ENCODE results near the gene UGT1A9.
"Not testable (repeated sequence)": the region's sequence is repeated elsewhere in the genome, so short reads cannot be mapped to it uniquely, and the experiment has no call there.

Gene UGT1A9

GRCh38 chr2:233699424-233700027, 27.8 kb downstream of the UGT1A9 start:
- peaks cover 0 to 17% (median 7%) of the 10 kb centered on the region in 4 experiments for H3K4me1 ChIP-seq (ENCODE audit: control extremely low read depth in 1 of 4, control insufficient read depth in 4 of 4, insufficient read depth in 4 of 4, low read length in 3 of 4)
- H3K27me3 ChIP-seq (replicated peaks in 2 of 5; ENCODE audit: control insufficient read depth in 4 of 5, insufficient read depth in 5 of 5, low read length in 4 of 5), result no peaks in the 10 kb centered on the region
- ChIA-PET CTCF (interaction anchor here (2.0 kb wide), 1 partner anchor 9 kb away, joined by 6 read pairs; no protein-coding TSS in a partner anchor), POLR2A (no interaction called here)
- no peaks in the 10 kb centered on the region for H3K9me3 ChIP-seq (ENCODE audit: control extremely low read depth in 1 of 5, control insufficient read depth in 4 of 5, insufficient read depth in 2 of 5, low read depth in 1 of 5, low read length in 4 of 5)
- DNase-seq, result no peak
- no peak overlapping the region for H3K4me3 ChIP-seq (ENCODE audit: control insufficient read depth in 1 of 7, extremely low read depth in 1 of 7, insufficient read depth in 4 of 7, low read depth in 2 of 7, low read length in 6 of 7)
- 100% methylated on average over 3 of the region's 8 CpGs for WGBS (ENCODE audit: insufficient coverage)
- H3K36me3 ChIP-seq (ENCODE audit: control insufficient read depth in 4 of 4, insufficient read depth in 4 of 4, low read length in 3 of 4), result no peaks in the 10 kb centered on the region
- peak overlapping the region in 1 of 2 experiments; percentile 6 for H3K27ac ChIP-seq (ENCODE audit: insufficient read depth in 1 of 2, low read depth in 1 of 2, low read length in 2 of 2, poor library complexity in 1 of 2, severe bottlenecking in 2 of 2)

- H3K27ac ChIP-seq (ENCODE audit: insufficient read depth in 1 of 2, low read depth in 1 of 2, low read length in 2 of 2, poor library complexity in 1 of 2, severe bottlenecking in 2 of 2), result peak overlapping the region in 1 of 2 experiments; percentile 6
- peak; percentile 75 to 91 (median 85) for DNase-seq
- CTCF ChIA-PET, result interaction anchor here (2.0 kb wide), 1 partner anchor 9 kb away, joined by 6 read pairs; no protein-coding TSS in a partner anchor
These were observed 28.4 kb downstream of the UGT1A9 start for GRCh38 chr2:233700028-233700635.

GRCh38 chr2:233700842-233701241, 29.1 kb downstream of the UGT1A9 start:
- H3K36me3 ChIP-seq (ENCODE audit: control insufficient read depth in 4 of 4, insufficient read depth in 4 of 4, low read length in 3 of 4); POLR2A ChIA-PET; H3K27ac ChIP-seq (ENCODE audit: insufficient read depth in 1 of 2, low read depth in 1 of 2, low read length in 2 of 2, poor library complexity in 1 of 2, severe bottlenecking in 2 of 2); H3K4me3 ChIP-seq (ENCODE audit: control insufficient read depth in 1 of 7, extremely low read depth in 1 of 7, insufficient read depth in 4 of 7, low read depth in 2 of 7, low read length in 6 of 7); DNase-seq; H3K27me3 ChIP-seq (replicated peaks in 2 of 5; ENCODE audit: control insufficient read depth in 4 of 5, insufficient read depth in 5 of 5, low read length in 4 of 5); H3K9me3 ChIP-seq (ENCODE audit: control extremely low read depth in 1 of 5, control insufficient read depth in 4 of 5, insufficient read depth in 2 of 5, low read depth in 1 of 5, low read length in 4 of 5): not testable (repeated sequence)
- WGBS (ENCODE audit: insufficient coverage), result no CpG with 5 or more reads among the region's 5 CpGs
- CTCF ChIA-PET, result interaction anchor here (2.0 kb wide), 1 partner anchor 10 kb away, joined by 6 read pairs; no protein-coding TSS in a partner anchor
- peaks cover 0 to 17% (median 7%) of the 10 kb centered on the region in 4 experiments for H3K4me1 ChIP-seq (ENCODE audit: control extremely low read depth in 1 of 4, control insufficient read depth in 4 of 4, insufficient read depth in 4 of 4, low read length in 3 of 4)

More at GRCh38 chr2:233700028-233700635, 28.4 kb downstream of the UGT1A9 start:
- H3K4me1 ChIP-seq (ENCODE audit: control extremely low read depth in 1 of 4, control insufficient read depth in 4 of 4, insufficient read depth in 4 of 4, low read length in 3 of 4), result peaks cover 0 to 17% (median 7%) of the 10 kb centered on the region in 4 experiments
- POLR2A ChIA-PET, result no interaction called here
- H3K27me3 ChIP-seq (replicated peaks in 2 of 5; ENCODE audit: control insufficient read depth in 4 of 5, insufficient read depth in 5 of 5, low read length in 4 of 5), result no peaks in the 10 kb centered on the region
- H3K36me3 ChIP-seq (ENCODE audit: control insufficient read depth in 4 of 4, insufficient read depth in 4 of 4, low read length in 3 of 4), result no peaks in the 10 kb centered on the region
- no CpG with 5 or more reads among the region's 1 CpG for WGBS (ENCODE audit: insufficient coverage)
- H3K9me3 ChIP-seq (ENCODE audit: control extremely low read depth in 1 of 5, control insufficient read depth in 4 of 5, insufficient read depth in 2 of 5, low read depth in 1 of 5, low read length in 4 of 5), result no peaks in the 10 kb centered on the region
- no peak overlapping the region for H3K4me3 ChIP-seq (ENCODE audit: control insufficient read depth in 1 of 7, extremely low read depth in 1 of 7, insufficient read depth in 4 of 7, low read depth in 2 of 7, low read length in 6 of 7)

DNA sequence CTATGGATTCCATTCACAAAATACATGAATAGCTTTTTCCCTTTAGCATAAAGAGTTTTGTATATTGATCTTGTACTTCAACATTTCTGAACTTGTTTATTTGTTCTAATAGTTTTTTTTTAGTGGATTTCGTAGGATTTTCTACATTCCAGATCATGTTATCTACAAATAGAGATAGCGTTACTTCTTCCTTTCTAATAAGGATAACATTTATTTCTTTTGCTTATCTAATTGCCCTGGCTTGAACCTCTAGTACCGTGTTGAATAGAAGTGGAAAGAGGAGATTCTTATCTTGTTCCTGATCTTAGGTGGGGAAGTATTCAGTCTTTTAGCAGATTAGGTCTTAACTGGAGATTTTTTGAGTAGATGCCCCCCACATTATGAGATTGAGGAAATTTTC, 30.5 kb downstream of the UGT1A9 start:
- H3K4me1 ChIP-seq (ENCODE audit: control extremely low read depth in 1 of 4, control insufficient read depth in 4 of 4, insufficient read depth in 4 of 4, low read length in 3 of 4), result peaks cover 0 to 17% (median 7%) of the 10 kb centered on the region in 4 experiments
- no CpG with 5 or more reads among the region's 3 CpGs for WGBS (ENCODE audit: insufficient coverage)
- ChIA-PET CTCF (no interaction called here), POLR2A (no interaction called here)
- H3K9me3 ChIP-seq (ENCODE audit: control extremely low read depth in 1 of 5, control insufficient read depth in 4 of 5, insufficient read depth in 2 of 5, low read depth in 1 of 5, low read length in 4 of 5), result no peaks in the 10 kb centered on the region
- H3K27me3 ChIP-seq (replicated peaks in 2 of 5; ENCODE audit: control insufficient read depth in 4 of 5, insufficient read depth in 5 of 5, low read length in 4 of 5), result no peaks in the 10 kb centered on the region
- no peaks in the 10 kb centered on the region for H3K36me3 ChIP-seq (ENCODE audit: control insufficient read depth in 4 of 4, insufficient read depth in 4 of 4, low read length in 3 of 4)
- no peak overlapping the region for H3K4me3 ChIP-seq (ENCODE audit: control insufficient read depth in 1 of 7, extremely low read depth in 1 of 7, insufficient read depth in 4 of 7, low read depth in 2 of 7, low read length in 6 of 7)
- DNase-seq, result no peak
- no peak overlapping the region for H3K27ac ChIP-seq (ENCODE audit: insufficient read depth in 1 of 2, low read depth in 1 of 2, low read length in 2 of 2, poor library complexity in 1 of 2, severe bottlenecking in 2 of 2)

- ChIA-PET POLR2A (interaction anchor here (0.7 kb wide), 1 partner anchor 838 kb away, joined by 3 read pairs; no protein-coding TSS in a partner anchor), CTCF (no interaction called here)
- 67% methylated on average over 3 of the region's 4 CpGs for WGBS (ENCODE audit: insufficient coverage)
- H3K4me3 ChIP-seq (ENCODE audit: control insufficient read depth in 1 of 7, extremely low read depth in 1 of 7, insufficient read depth in 4 of 7, low read depth in 2 of 7, low read length in 6 of 7), result no peak overlapping the region
- H3K36me3 ChIP-seq (ENCODE audit: control insufficient read depth in 4 of 4, insufficient read depth in 4 of 4, low read length in 3 of 4), result no peaks in the 10 kb centered on the region
- no peaks in the 10 kb centered on the region for H3K4me1 ChIP-seq (ENCODE audit: control extremely low read depth in 1 of 4, control insufficient read depth in 4 of 4, insufficient read depth in 4 of 4, low read length in 3 of 4)
- DNase-seq, result no peak
- no peaks in the 10 kb centered on the region for H3K9me3 ChIP-seq (ENCODE audit: control extremely low read depth in 1 of 5, control insufficient read depth in 4 of 5, insufficient read depth in 2 of 5, low read depth in 1 of 5, low read length in 4 of 5)
- no peak overlapping the region for H3K27ac ChIP-seq (ENCODE audit: insufficient read depth in 1 of 2, low read depth in 1 of 2, low read length in 2 of 2, poor library complexity in 1 of 2, severe bottlenecking in 2 of 2)
- H3K27me3 ChIP-seq (replicated peaks in 2 of 5; ENCODE audit: control insufficient read depth in 4 of 5, insufficient read depth in 5 of 5, low read length in 4 of 5), result no peaks in the 10 kb centered on the region
These were observed 34.3 kb downstream of the UGT1A9 start for GRCh38 chr2:233705911-233706506.

GRCh38 chr2:233706720-233707119, 35.0 kb downstream of the UGT1A9 start:
- WGBS (ENCODE audit: insufficient coverage), result 100% methylated on average over 1 of the region's 1 CpG
- POLR2A ChIA-PET, result no interaction called here
- no peaks in the 10 kb centered on the region for H3K27me3 ChIP-seq (replicated peaks in 2 of 5; ENCODE audit: control insufficient read depth in 4 of 5, insufficient read depth in 5 of 5, low read length in 4 of 5)
- CTCF ChIA-PET, result no interaction called here
- H3K27ac ChIP-seq (ENCODE audit: insufficient read depth in 1 of 2, low read depth in 1 of 2, low read length in 2 of 2, poor library complexity in 1 of 2, severe bottlenecking in 2 of 2), result no peak overlapping the region
- no peak overlapping the region for H3K4me3 ChIP-seq (ENCODE audit: control insufficient read depth in 1 of 7, extremely low read depth in 1 of 7, insufficient read depth in 4 of 7, low read depth in 2 of 7, low read length in 6 of 7)
- DNase-seq, result no peak
- no peaks in the 10 kb centered on the region for H3K4me1 ChIP-seq (ENCODE audit: control extremely low read depth in 1 of 4, control insufficient read depth in 4 of 4, insufficient read depth in 4 of 4, low read length in 3 of 4)
- H3K9me3 ChIP-seq (ENCODE audit: control extremely low read depth in 1 of 5, control insufficient read depth in 4 of 5, insufficient read depth in 2 of 5, low read depth in 1 of 5, low read length in 4 of 5), result no peaks in the 10 kb centered on the region
- no peaks in the 10 kb centered on the region for H3K36me3 ChIP-seq (ENCODE audit: control insufficient read depth in 4 of 4, insufficient read depth in 4 of 4, low read length in 3 of 4)

Data from common myeloid progenitor, CD34-positive (primary cell).